ENCODE data around the gene RNF17.
A peak's percentile ranks its signal among the peaks of the same experiment; 100 is the strongest.
"Not testable (repeated sequence)": the region's sequence is repeated elsewhere in the genome, so short reads cannot be mapped to it uniquely, and the experiment has no call there.

RNF17 gene

DNA sequence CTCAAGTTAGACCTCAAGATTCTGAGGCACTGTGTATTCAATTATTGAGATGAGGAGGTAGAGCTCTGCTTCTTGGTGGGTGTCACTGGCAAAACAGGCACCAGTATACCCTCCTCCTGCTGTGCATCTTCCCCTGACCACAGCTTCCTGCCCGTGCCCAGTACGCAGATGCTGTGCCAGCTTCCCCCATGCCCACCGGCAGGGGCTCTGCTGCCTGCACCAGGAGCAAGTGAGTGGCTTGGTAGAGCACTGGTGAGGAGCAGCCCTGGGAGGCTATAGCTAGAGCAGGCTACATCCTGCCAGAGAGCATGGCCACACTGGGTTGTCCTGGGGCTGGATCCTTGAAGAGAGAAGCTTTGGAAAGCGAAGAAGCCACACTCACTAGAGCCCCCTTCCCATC lies 21.0 kb upstream of the RNF17 start:
- DNase-seq, result no peak

GRCh38 chr13:24744247-24744646 lies 19.7 kb upstream of the RNF17 start:
- DNase-seq, result no peak

DNA sequence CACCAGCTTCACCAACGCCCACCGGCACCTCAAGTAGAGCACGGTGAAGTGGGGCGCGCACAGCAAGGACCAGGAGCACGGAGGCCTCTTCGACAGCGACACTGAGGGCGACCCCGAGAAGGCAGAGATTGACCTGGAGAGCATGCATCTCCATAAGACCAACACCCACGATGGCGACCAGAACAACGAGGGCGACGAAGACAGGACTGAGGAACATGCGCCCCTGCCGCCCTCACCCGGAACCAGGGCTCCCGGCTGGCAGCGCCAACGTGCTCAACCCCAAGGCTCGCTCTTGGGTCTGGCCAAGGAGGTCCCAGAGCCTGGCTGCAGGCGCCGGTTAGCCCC lies 18.5 kb upstream of the RNF17 start:
- no peak for DNase-seq

- no peak for DNase-seq
These were observed 17.9 kb upstream of the RNF17 start for GRCh38 chr13:24745861-24746617.

DNA sequence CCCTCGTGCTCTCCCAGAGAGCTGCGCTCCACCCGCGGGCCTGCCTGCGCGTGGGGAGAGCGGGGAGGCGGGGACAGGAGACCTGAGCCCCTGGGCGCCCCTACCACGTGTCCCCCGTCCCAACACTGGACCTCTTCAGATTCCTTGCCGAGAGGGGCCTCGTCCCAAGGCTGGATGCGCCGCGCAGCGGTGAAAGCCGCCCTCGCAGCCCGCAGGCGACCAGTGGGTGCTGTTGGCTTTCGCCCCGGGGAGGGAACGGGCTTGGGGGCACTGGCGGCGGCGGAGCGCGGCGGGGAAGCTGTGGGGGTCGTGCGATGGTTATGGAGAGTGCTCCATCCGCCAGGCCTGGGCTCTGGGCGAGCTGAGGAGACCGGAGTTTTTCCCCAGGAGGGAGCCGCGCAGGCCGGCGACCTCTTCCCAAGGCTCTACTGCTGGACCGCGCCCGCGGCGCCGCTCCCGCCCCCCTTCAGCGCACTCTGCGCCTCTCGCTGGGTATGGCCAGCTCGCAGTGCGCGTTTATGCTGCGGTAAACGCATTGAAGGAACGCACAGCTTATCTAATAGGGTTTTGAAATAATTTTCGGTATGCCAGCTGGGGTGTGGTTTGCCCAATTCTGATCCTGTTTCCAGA lies 17.2 kb upstream of the RNF17 start:
- DNase-seq, result no peak

DNA sequence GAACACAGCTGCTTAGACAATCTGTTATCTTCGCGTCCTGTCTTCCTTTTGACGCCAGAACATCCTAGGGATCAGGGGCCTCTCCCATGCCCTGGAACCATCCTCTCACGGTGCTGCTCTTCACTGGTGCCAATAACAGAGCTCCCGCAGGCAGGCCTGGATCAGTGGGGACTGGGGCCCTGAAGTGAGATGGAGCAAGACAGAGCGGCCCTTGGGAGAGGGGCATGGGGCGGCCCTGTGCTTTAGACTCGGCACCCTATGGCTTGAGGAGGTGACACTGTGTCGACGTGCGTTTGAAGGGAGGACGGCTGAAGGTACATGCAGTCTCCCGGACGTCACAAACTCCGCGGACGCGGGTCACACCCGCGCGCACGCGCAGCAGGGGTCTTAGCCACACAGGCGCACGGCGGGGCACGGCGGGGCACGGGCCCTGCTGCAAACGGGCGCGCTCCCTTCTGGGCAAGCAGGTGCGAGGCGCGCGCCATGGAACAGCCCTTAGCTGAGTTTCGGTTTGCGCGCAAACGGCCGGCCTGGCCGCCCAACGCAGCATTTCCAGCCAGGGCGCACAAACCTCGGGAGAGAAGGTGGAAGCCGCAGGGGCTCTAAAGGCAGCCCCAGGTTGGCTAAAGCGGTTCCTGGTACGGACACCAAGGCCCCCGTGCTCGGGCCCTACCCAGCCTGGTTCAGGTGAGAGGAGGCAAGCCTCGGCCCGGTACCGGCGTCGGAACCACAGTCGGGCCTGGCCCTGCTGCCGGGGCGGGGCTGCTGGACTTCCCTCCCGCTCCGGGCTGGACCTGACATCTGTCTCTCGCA lies 16.5 kb upstream of the RNF17 start:
- no peak for DNase-seq

- no peak for DNase-seq
These were observed 15.9 kb upstream of the RNF17 start for GRCh38 chr13:24748061-24748400.

GRCh38 chr13:24759197-24759596 lies 4.8 kb upstream of the RNF17 start:
- no peak for DNase-seq

GRCh38 chr13:24764276-24764630 lies 284 bp downstream of the RNF17 start:
- no peak for DNase-seq

DNA sequence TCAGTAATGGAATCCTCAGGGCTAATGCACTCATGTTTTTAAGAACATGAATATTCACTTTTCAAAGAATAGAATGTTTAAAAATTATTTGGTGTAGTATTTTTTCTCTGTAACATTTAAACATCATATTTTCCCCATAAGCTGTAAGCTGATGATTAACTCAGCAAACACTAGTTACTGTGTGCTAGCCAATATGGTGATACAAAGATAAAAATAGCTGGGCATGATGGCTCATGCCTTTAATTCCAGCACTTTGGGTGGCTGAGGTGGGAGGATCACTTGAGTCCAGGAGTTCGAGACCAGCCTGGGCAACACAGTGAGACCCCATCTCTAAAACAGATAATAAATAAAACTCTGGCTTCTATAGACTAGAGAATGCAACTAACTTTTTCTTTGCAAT lies 13.2 kb downstream of the RNF17 start:
- DNase-seq, result no peak

DNA sequence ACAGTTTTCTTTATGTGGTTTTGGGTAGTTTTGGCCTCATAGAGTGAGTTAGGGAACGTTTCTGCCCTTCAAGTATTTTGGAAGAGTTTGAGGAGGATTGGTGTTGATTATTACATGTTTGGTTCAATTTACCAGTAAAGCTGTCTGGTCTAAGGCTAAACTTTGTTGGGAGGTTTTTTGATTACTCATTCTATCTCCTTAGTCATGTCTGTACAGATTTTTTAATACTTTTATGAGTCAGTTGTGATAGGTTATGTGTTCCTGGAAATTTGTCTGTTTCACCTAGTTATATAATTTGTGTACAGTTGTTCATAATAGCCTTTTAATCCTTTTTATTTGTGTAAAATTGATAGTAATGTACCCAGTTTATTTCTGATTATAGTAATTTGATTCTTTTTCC lies 20.4 kb downstream of the RNF17 start:
- DNase-seq, result no peak

GRCh38 chr13:24788538-24788937 lies 24.6 kb downstream of the RNF17 start:
- DNase-seq, result no peak

GRCh38 chr13:24802074-24802473 lies 38.1 kb downstream of the RNF17 start:
- DNase-seq, result no peak

- DNase-seq, result no peak
These were observed 57.2 kb downstream of the RNF17 start for GRCh38 chr13:24821207-24821606.

GRCh38 chr13:24822640-24823039 lies 58.7 kb downstream of the RNF17 start:
- no peak for DNase-seq

DNA sequence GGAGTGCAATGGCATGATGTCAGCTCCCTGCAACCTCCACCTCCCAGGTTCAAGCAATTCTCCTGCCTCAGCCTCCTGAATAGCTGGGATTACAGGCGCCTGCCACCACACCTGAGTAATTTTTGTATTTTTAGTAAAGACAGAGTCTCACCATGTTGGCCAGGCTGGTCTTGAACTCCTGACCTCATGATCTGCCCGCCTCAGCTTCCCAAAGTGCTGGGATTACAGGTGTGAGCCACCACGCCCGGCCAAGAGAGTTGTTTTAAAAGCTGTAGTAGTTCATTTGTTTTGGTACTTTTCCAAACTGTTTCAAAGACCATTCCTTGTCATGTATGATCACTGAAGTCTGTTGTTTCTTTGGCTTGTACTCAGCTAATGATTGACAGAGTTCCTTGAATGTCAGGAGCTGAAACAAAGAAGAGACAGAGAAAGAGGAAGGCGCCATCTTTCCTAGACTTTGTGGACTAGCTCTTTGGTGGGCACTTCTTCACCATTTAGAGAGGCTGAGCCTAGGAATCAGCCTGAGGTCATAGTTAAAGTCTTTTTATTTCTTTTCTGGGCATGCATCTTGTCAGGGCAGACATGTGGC lies 59.2 kb downstream of the RNF17 start:
- DNase-seq, result not testable (repeated sequence)

GRCh38 chr13:24827799-24828198 lies 63.8 kb downstream of the RNF17 start:
- DNase-seq, result no peak

GRCh38 chr13:24834902-24835510 lies 71.0 kb downstream of the RNF17 start:
- peak; percentile 60 to 81 for DNase-seq

- DNase-seq, result not testable (repeated sequence)
These were observed 73.6 kb downstream of the RNF17 start for GRCh38 chr13:24837528-24837927.

- no peak for DNase-seq
These were observed 78.7 kb downstream of the RNF17 start for GRCh38 chr13:24842549-24843274.

- no peak for DNase-seq
These were observed 87.6 kb downstream of the RNF17 start for GRCh38 chr13:24851546-24851945.

DNA sequence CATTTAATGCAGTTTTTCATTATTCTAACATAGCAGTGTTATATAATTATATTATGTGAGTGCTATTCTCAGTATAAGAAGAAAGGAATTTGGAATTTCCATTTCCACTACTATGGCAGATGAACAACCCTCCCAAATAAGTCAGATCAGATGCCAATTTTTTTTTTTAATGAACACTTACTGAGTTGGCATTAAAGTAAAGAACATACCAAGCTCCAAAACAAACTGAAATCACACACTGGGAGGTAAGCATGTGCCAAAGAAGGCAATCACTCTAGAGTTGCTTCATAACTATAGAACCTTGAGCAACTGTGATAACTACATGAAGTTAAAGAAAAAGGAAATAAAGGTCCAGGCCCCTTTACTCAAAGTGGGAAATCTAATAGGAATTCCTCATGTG lies 90.3 kb downstream of the RNF17 start:
- no peak for DNase-seq

DNA sequence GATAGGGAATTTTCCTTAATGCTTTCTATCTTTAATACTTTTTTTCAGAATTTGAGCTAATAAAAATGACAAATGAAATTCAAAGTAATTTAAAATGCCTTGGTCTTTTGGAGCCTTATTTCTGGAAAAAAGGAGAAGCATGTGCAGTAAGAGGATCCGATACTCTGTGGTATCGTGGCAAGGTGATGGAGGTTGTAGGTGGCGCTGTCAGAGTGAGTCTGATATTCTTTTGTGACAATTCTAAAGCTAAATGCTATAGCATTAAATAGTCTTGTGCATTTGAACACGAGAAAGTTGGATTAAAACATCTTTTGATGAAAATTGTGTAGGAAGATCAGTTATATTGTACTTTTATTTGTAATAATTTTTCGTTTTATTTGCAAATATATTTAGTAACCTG lies 95.0 kb downstream of the RNF17 start:
- no peak for DNase-seq

Data from NCI-H187 (cell line).